GM19193 (cell line): ENCODE data around the gene ALPG.

Source experiments
- POLR2A ChIP-seq: IDR thresholded peaks from 4 replicates; pipeline ENCODE4 v1.6.1; 2011; ENCODE audit not compliant: insufficient read depth, insufficient read length; ENCODE audit errors: extremely low read depth

Gene ALPG

GRCh38 chr2:232395586-232395985, 11.1 kb upstream of the ALPG start:
- TF ChIP-seq POLR2A, result no peak

DNA sequence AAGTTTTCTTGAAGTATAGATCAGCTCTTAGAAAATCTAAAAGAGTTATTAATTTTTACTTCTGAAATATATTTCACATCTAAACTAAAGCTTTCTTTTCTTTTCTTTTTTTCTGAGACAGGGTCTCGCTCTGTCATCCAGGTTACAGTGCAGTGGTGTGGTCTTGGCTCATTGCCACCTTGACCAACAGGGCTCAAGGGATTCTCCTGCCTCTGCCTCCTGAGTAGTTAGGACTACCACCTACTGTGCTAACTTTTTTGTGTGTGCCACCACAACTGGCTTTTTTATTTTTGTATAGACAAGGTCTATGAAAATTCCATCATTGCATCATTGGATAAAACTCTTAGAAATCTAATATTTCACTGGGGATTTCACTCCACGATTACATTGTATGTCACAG, 10.0 kb upstream of the ALPG start:
- TF ChIP-seq POLR2A, result no peak

DNA sequence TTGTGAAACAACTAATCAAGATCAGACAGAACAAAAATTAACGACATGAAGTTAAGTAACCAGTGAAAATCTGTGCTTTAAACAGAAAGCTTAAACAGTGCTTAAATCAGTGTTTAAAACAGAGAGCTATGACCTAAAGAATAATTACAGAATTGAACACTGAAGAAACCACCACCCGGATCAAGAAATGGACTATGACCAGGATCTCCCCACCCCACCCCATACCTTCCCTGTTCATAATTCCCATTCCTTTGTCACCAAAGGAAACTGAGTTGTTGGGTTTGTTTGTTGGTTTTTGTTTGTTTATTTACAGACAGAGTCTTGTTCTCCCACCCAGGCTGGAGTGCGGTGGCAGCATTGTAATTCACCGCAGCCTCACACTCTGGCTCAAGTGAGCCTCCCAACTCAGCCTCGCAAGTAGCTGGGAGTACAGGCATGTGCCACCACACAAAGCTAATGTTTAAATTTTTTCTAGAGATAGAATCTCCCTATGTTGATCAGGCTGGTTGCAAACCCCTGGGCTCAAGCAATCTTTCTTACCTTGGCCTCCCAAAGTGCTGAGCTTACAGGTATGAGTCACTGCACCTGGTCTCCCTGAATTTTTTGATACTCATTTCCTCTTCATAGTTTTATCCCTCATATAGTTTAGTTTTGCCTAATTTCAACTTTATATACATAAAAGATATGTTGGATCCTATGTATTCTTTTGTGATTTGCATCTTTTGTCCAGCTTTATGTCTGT, 8.2 kb upstream of the ALPG start:
- TF ChIP-seq POLR2A, result no peak

- TF ChIP-seq POLR2A, result no peak
Observed at GRCh38 chr2:232400256-232401015, 6.2 kb upstream of the ALPG start.

GRCh38 chr2:232402518-232402917, 4.1 kb upstream of the ALPG start:
- no peak for TF ChIP-seq POLR2A

DNA sequence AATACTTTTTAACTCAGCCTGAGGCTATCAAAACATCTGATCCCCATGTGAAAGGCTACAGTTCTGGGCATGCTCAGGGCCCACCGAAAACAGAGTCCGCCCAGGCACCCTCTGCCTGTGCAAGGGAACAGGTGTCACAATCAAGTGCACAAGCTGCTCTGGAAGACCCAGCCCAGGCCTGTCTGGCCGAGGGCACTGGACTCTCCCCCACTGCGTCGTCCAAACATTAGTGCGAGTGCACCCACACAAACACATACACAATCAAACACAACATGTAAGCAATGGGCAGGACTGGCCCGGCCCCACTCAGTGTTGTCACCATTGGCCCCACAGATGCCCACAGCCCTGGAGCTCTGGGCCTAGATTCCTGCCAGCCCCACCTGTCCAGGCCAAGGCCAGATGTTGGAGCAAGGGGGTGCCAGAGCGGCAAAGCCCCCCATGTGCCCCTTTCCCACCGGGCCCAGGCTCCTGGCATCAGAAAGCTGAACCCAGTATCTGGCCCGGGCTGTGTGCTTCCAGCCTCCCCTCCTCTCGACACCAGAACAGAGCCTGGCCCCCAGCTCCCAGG, 617 bp upstream of the ALPG start:
- TF ChIP-seq POLR2A, result no peak

GRCh38 chr2:232410238-232410900, 3.7 kb downstream of the ALPG start:
- TF ChIP-seq POLR2A, result no peak

GRCh38 chr2:232411901-232412629, 5.4 kb downstream of the ALPG start:
- no peak for TF ChIP-seq POLR2A

DNA sequence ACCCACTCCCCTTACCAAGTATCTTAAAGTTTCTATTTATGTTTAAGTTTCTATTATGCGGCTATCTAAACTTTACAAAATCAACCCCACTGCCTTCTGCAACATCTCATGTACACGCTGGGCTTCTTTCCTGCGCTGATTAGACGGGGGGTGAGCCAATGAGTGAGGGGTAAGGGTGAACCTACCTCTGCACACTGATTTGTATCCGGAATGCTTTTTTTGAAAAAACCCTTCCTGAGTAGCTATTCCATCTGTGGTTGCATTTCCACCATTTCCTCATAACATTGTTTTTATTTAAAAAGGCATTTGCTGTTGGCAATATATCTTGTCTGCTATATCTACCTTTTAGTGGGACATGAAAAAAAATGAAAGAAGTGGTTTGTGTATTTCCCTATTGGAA, 6.3 kb downstream of the ALPG start:
- no peak for TF ChIP-seq POLR2A

GRCh38 chr2:232415138-232415690, 8.6 kb downstream of the ALPG start:
- no peak for TF ChIP-seq POLR2A

DNA sequence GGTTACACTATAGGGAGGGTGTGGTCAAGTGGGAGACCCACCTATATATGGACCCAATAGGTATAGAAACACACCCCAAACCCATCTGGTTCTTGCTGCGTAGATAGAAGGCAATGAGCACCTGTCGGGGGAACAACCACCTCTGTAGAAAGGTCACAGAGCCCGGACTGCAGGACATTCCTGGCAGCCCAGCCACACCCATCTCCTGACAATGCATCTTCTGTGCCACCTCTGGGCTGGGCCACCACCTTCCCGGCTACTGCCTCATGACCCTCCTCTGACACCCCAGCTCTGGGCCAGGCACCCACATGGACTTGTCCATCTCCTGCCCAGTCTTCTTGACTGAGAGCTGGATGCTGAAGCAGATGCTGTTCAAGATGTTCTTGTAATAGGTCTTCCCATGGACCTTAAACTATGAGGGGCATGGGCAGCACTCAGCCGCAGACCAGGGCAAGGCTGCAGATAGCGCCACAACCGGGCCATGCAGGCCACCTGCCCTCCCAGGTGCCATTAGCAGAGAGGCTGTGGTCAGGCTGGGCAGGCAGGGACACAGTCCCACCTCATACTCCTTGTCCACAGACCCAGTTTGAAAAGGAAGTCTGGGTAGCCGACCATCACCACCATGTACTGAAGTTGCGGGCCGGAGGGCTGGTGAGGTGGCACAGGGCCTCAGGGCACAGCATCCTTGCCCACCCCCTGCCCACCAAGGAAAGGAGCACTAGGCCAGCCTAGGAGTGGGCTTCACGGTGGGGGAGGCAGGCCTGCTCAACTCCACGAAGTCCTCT, 9.3 kb downstream of the ALPG start:
- TF ChIP-seq POLR2A, result no peak

DNA sequence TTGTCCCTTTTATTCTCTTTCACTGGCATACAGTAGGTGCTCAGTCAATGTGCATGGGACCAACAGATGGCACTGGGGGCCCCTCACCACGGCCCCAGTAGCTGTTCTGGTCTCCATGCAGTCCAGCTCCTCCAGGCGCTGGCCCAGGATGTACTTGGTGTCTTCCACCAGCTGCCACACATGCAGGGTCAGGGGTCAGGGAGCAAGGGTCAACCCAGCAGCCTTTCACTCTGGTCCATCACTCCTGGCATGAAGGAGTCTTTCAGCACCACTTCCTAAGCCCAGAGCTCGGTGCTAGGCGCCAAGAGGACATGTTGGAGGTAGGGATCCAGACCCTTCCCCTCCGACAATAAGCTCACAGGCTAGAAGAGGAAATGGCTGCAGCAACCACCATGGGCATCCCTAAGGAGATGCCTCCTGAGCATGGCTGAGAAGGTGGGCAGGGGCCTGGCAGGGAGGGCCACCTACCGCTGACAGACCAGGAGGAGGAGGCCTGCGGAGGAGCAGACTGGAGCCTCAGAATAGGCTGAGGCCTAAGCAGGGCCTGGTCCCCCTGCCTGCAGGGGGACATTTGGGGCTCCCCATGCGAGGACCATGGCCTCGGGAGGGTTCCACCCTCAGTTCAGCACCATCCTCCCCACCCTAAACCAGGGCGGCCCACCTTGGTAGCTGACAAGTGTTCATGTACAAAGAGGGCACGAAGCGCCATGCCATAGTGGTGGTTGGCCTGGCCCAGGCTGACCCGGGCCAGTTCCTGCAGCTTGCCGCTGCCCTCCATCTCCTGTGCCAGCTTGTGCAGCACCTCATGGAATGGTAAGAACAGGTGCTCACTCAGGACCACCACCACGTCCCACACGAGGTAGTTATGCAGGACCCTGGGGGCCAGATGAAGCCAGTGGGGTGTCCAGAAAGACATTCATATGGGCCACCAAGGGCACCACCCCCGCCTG, 10.2 kb downstream of the ALPG start:
- no peak for TF ChIP-seq POLR2A

DNA sequence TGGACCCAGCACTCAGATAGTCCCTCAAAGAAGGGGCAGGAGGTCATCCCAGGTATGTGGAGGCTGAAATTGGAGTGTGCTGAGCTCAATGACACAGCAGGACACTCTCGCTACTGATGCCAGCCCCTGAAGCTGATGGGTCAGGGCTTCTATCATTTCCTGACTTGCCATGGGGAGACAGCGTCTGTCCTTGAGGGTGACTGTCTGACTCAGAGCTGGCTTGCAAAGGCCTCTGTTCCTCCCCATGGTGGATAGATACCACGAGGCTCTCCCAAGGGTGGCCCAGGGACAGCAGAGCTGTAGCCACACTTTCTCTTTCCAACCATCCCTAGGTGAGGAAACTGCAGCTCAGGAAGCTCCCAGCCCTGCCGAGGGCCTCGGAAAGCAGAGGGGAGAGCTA, 10.8 kb downstream of the ALPG start:
- TF ChIP-seq POLR2A, result no peak
